RWPE1 (cell line): Measurements from ENCODE around the gene UBE2E1.

Source experiments
- CTCF ChIA-PET: fragments of 350-600 bp; sonication (Branson Sonifier 250); formaldehyde crosslinking; extraction: SDS; loops from one replicate; lab custom pipeline; 2021; lab: Yijun Ruan, JAX
- POLR2A ChIA-PET: fragments of 400-600 bp; formaldehyde crosslinking; extraction: SDS; loops from one replicate; lab custom pipeline; 2020; ENCODE audit warnings: antibody characterized with exemption; ENCODE audit not compliant: low non-redundant PET; lab: Yijun Ruan, JAX
- DNase-seq: peaks from one replicate; pipeline ENCODE4 v3.0.0; 2012; ENCODE audit warnings: low spot score
- H3K27ac ChIP-seq: fragments of 450-650 bp; 2 replicates; pipeline ENCODE4 v1.5.1; 2017
- TF ChIP-seq, protein P1 (sequence below): fragments of 450-650 bp; conservative IDR thresholded peaks from 2 replicates; pipeline ENCODE4 v1.5.1; 2017; ENCODE audit warnings: low read depth, mild to moderate bottlenecking

The UBE2E1 gene

DNA sequence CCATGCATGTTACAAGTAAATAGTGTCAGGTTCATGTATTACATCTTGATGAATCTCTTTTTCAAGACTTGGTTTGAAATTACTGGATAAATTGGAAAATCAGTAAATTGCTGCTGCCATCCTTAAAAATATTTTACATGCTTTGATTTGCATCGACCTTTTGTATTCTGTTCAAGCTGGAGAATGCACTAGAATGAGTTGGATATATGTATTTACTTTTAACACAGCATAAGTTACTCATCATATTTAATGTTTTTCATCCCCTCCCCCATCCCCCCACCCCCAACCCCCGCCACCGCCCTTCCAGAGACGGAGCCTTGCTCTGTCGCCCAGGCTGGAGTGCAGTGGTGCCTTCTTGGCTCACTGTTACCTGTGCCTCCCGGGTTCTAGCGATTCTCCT, 16.8 kb downstream of the UBE2E1 start:
- ChIA-PET CTCF (no interaction called here), POLR2A (no interaction called here)
- TF ChIP-seq, protein P1, sequence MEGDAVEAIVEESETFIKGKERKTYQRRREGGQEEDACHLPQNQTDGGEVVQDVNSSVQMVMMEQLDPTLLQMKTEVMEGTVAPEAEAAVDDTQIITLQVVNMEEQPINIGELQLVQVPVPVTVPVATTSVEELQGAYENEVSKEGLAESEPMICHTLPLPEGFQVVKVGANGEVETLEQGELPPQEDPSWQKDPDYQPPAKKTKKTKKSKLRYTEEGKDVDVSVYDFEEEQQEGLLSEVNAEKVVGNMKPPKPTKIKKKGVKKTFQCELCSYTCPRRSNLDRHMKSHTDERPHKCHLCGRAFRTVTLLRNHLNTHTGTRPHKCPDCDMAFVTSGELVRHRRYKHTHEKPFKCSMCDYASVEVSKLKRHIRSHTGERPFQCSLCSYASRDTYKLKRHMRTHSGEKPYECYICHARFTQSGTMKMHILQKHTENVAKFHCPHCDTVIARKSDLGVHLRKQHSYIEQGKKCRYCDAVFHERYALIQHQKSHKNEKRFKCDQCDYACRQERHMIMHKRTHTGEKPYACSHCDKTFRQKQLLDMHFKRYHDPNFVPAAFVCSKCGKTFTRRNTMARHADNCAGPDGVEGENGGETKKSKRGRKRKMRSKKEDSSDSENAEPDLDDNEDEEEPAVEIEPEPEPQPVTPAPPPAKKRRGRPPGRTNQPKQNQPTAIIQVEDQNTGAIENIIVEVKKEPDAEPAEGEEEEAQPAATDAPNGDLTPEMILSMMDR = no peak
- no peak overlapping the region for H3K27ac ChIP-seq
- no peak for DNase-seq

DNA sequence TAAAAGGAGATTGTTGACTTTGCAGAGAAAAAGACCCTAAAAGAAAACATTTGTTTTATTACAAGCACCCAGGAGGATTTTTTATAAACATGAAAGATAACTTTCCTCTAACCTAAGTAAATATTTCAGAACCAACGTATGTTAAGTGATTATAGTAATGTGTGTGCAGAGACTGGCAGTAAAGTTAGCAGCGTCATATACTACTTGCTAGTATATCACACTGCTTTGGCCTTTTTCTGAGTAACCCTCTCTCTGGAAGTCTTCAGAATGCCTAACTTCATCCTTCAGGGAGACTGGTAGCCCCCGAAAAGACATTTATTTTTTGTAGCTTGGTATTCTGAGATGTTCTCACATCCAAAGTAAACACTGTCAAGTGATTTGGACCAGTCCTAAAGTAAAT, 17.9 kb downstream of the UBE2E1 start:
- POLR2A ChIA-PET = no interaction called here
- H3K27ac ChIP-seq = no peak overlapping the region

DNA sequence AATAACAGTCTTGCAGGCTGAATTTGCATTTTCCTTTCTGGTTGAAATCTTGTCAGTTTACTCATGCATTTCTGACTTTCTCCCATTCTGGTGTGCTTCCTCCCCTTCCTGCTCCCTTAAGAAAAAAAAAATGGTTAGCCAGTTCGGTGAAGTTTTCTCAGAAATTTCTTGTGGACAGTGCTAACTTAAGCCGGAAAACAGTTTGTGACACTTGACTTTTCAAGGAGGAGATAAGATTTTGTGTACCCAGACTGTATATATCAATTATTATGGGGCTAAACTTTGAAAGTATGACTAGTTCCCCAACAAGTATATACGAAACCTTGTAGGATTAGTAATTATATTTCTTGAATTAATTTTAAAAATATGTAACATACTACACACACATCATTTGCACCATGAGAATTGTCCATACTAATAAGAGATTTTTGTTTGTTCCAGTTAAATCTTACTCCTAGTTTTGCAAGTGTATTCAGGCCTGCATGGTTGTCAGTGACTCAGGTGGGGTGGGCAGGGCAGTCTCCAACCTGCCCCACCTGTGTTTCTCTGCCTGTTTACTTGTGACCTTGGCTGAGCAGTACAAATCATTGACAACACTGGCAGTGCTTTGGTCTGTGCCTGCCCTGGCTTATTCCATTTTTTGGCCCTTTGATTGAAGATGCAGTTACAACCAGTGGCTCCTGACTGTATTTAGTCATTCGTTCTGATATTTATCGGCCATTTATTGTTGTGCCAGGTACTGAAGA, 19.1 kb downstream of the UBE2E1 start:
- peak; percentile 36 for DNase-seq
- ChIA-PET POLR2A (no interaction called here), CTCF (no interaction called here)
- TF ChIP-seq, protein P1 = no peak
- H3K27ac ChIP-seq = no peak overlapping the region

More for the DNA sequence above, 17.9 kb downstream of the UBE2E1 start:
- TF ChIP-seq, protein P1 = no peak
- CTCF ChIA-PET = no interaction called here
- DNase-seq = no peak

GRCh38 chr3:23825802-23826201, 20.0 kb downstream of the UBE2E1 start:
- ChIA-PET CTCF (no interaction called here), POLR2A (no interaction called here)
- no peak overlapping the region for H3K27ac ChIP-seq
- TF ChIP-seq, protein P1 = no peak
- DNase-seq = no peak

DNA sequence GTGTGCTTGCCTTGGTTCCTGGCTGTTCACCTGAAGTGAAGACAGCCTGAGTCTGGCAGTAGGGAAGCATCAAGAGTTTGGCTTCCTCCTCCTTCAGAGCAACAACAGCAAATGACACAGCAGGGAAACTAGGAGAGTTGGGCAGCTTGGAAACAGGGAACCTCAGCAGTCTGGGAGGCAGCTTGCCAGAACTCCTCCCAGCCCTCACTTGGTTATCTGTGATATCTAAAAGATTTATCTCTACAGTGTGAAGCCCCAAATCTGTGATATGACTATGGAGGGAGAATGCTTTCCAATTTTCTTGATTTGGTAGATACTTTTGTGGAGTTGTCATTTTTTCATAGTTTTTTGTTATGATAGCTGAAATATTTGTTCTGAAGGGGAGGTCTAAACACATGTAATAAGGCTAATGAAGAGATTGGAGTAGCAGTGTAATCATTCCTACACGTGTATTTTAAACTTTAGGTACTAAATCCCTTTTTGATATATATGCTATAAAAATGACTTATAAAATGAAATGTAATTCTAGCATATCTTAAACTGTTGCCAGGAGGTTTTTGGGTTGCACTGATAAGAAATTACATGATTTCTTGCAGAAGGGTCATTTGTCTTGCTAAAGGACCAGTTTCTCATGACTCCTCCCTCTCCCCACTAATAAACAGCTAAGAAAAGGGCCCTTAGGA, 20.8 kb downstream of the UBE2E1 start:
- CTCF ChIA-PET = no interaction called here
- DNase-seq = no peak

DNA sequence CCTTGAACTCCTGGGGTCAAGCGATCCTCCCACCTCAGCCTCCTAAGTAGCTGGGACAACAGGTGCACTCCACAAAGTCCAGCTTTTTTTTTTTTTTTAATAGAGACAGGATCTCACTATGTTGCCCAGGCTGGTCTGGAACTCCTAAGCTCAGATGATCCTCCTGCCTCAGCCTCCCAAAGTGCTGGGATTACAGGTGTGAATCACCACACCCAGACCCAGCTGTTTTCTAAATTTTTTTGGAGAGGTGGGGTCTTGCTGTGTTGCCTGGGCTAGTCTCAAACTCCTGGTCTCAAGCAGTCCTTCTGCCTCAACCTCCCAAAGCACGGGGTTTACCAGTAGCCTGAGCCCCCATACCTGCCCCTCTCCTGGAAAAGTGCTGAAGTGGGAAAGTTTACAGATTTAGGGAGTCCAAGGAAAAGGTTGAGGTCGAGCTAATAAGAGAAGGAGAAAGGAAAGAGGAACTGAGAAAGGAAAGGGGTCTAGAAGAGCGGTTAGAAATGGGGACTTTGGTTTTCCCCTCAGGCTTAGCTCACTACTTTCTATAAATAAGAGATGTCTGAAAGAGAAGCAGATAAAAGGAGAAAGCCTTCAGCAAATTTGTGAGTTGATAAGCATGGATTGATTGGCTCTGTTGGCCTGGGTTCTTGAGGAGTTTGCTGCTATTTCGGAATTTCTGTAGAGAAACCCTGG, 23.6 kb downstream of the UBE2E1 start:
- no peak overlapping the region for H3K27ac ChIP-seq
- CTCF ChIA-PET = no interaction called here
- POLR2A ChIA-PET = interaction anchor here (0.6 kb wide), 1 partner anchor 21 kb away, joined by 4 read pairs; no protein-coding TSS in a partner anchor
- no peak for DNase-seq
- TF ChIP-seq, protein P1 = no peak

More for the DNA sequence above, 20.8 kb downstream of the UBE2E1 start:
- POLR2A ChIA-PET = no interaction called here
- TF ChIP-seq, protein P1 = no peak
- H3K27ac ChIP-seq = no peak overlapping the region
